HG03045 (cell line): ENCODE measurements around the gene SURF6.
"Not testable (repeated sequence)": the region's sequence is repeated elsewhere in the genome, so short reads cannot be mapped to it uniquely, and the experiment has no call there.

Source experiments
- ATAC-seq: cut with Tn5 transposase; IDR thresholded peaks from one replicate; pipeline ENCODE4 v1.9.1; 2021; ENCODE audit warnings: mild to moderate bottlenecking, moderate library complexity; ENCODE audit not compliant: unreplicated experiment

SURF6 gene

GRCh38 chr9:133348718-133349573 is 13.0 kb upstream of the SURF6 start:
- no peak for ATAC-seq

GRCh38 chr9:133347985-133348717 is 12.2 kb upstream of the SURF6 start, which contains the start of the genes MED22 and RPL7A:
Gene MED22 (minus strand): TSS chr9:133348131. CDS start chr9:133346662, 1,469 bp downstream.
Gene RPL7A (plus strand): TSS chr9:133348218. CDS start chr9:133348244, 26 bp downstream.
- peak; percentile 66 for ATAC-seq

GRCh38 chr9:133347515-133347984 is 11.6 kb upstream of the SURF6 start:
- ATAC-seq = peak; percentile 20

- ATAC-seq = no peak
Observed at GRCh38 chr9:133346021-133346785, 10.2 kb upstream of the SURF6 start.

- no peak for ATAC-seq
Observed at GRCh38 chr9:133345596-133345995, 9.6 kb upstream of the SURF6 start.

GRCh38 chr9:133344979-133345378 is 9.0 kb upstream of the SURF6 start:
- no peak for ATAC-seq

- ATAC-seq = no peak
Observed at GRCh38 chr9:133344071-133344470, 8.1 kb upstream of the SURF6 start.

- ATAC-seq = no peak
Observed at GRCh38 chr9:133342570-133342969, 6.6 kb upstream of the SURF6 start.

GRCh38 chr9:133342069-133342406 is 6.0 kb upstream of the SURF6 start:
- ATAC-seq = no peak

- no peak for ATAC-seq
Observed at GRCh38 chr9:133341369-133342068, 5.5 kb upstream of the SURF6 start.

GRCh38 chr9:133340916-133341315 is 4.9 kb upstream of the SURF6 start:
- ATAC-seq = no peak

GRCh38 chr9:133340256-133340655 is 4.3 kb upstream of the SURF6 start:
- ATAC-seq = no peak

- ATAC-seq = no peak
Observed at GRCh38 chr9:133339641-133340040, 3.7 kb upstream of the SURF6 start.

GRCh38 chr9:133334888-133335287 is 1.1 kb downstream of the SURF6 start:
- ATAC-seq = not testable (repeated sequence)

GRCh38 chr9:133334161-133334560 is 1.8 kb downstream of the SURF6 start:
- no peak for ATAC-seq

GRCh38 chr9:133333566-133333965 is 2.4 kb downstream of the SURF6 start:
- no peak for ATAC-seq

GRCh38 chr9:133333011-133333410 is 3.0 kb downstream of the SURF6 start:
- no peak for ATAC-seq

- ATAC-seq = no peak
Observed at GRCh38 chr9:133332381-133332730, 3.6 kb downstream of the SURF6 start.

- no peak for ATAC-seq
Observed at GRCh38 chr9:133331641-133332380, 4.2 kb downstream of the SURF6 start.

- ATAC-seq = no peak
Observed at GRCh38 chr9:133331221-133331620, 4.8 kb downstream of the SURF6 start.
